HCT116 (cell line): Measurements from ENCODE around the gene C1S. TPM values are rescaled to one million over a fixed set of nuclear protein-coding genes. Genes with fewer than 3 reads are reported as not detected.

Experiments used
- ATAC-seq: fragments of 200-7000 bp; cut with Tn5 transposase; 2 replicates; pipeline ENCODE4 v1.9.1; 2020; ENCODE audit warnings: mild to moderate bottlenecking, moderate library complexity
- BruUV-seq: library from RNA; stranded (reverse); fragments of 400-500 nt; replicated peaks from 2 replicates; lab custom pipeline; 2021; lab: Mats Ljungman, UMichigan
- CTCF ChIA-PET: fragments of 300-600 bp; sonication (Branson Sonifier 250); formaldehyde crosslinking; loops from one replicate; lab custom pipeline; 2021; ENCODE audit warnings: antibody characterized with exemption; lab: Charles Lee
- POLR2A ChIA-PET: fragments of 300-600, 350-600 bp; sonication (Branson Sonifier 250); formaldehyde crosslinking; loops from one replicate; lab custom pipeline; 2021; ENCODE audit warnings: antibody characterized with exemption; lab: Charles Lee
- RAD21 ChIA-PET, 2 experiments: fragments of 300-600 bp; sonication (Branson Sonifier 250); formaldehyde crosslinking; loops; one replicate each; lab custom pipeline; 2023; ENCODE audit warnings: low total read pairs in 2 of 2; ENCODE audit not compliant: uncharacterized antibody in 2 of 2, unreplicated experiment in 2 of 2, low non-redundant PET in 1 of 2; lab: Charles Lee
- DNase-seq: peaks from one replicate; pipeline ENCODE4 v3.0.0-alpha.2; 2010; ENCODE audit warnings: low read depth, low spot score
- H2AFZ ChIP-seq: fragments of 200-600 bp; shearing (Covaris generic), sonication (generic); 2 replicates; pipeline ENCODE4 v1.6.1; 2017; ENCODE audit warnings: low read depth, mixed run types, mixed read lengths, antibody characterized with exemption, low read length; ENCODE audit not compliant: poor library complexity, severe bottlenecking
- H3K27ac ChIP-seq: 2 replicates; pipeline ENCODE4 v1.5.1; 2012; ENCODE audit warnings: low read depth, low read length
- H3K27me3 ChIP-seq: fragments of 200-600 bp; sonication (generic); 2 replicates; pipeline ENCODE4 v1.6.1; 2016; ENCODE audit warnings: mixed run types, low read length, mixed read lengths; ENCODE audit not compliant: insufficient read depth
- H3K36me3 ChIP-seq, 2 experiments: fragments of 200-500 bp in 1 of 2; fragments of 200-600 bp in 1 of 2; sonication (Bioruptor generic) in 1 of 2; sonication (generic) in 1 of 2; 2 replicates each; pipeline versions ENCODE4 v1.5.1 to v1.6.1; 2014 to 2016; ENCODE audit warnings: low read length in 2 of 2, inconsistent platforms in 1 of 2, mixed read lengths in 1 of 2, mixed run types in 1 of 2; ENCODE audit not compliant: insufficient read depth in 2 of 2, control insufficient read depth in 1 of 2
- H3K4me1 ChIP-seq, 2 experiments: fragments of 200-600 bp in 1 of 2; sonication (generic) in 1 of 2; 2 replicates each; pipeline versions ENCODE4 v1.5.1 to v1.6.1; 2012 to 2017; ENCODE audit warnings: low read length in 2 of 2, inconsistent platforms in 1 of 2, mild to moderate bottlenecking in 1 of 2, mixed read lengths in 1 of 2, mixed run types in 1 of 2, moderate library complexity in 1 of 2; ENCODE audit not compliant: insufficient read depth in 2 of 2, control insufficient read depth in 1 of 2
- H3K4me2 ChIP-seq: fragments of 200-600 bp; sonication (generic); 2 replicates; pipeline ENCODE4 v1.6.1; 2017; ENCODE audit warnings: mixed run types, low read length, mixed read lengths
- H3K4me3 ChIP-seq, 2 experiments: fragments of 200-600 bp in 1 of 2; sonication (generic) in 1 of 2; replicated peaks in 1 of 2; 2 replicates each; pipeline ENCODE4 v1.5.1; 2011 to 2016; ENCODE audit warnings: low read length in 2 of 2, control low read depth in 1 of 2, low read depth in 1 of 2, mild to moderate bottlenecking in 1 of 2, mixed read lengths in 1 of 2, mixed run types in 1 of 2
- H3K79me2 ChIP-seq: fragments of 200-600 bp; sonication (generic); 2 replicates; pipeline ENCODE4 v1.6.1; 2017; ENCODE audit warnings: mild to moderate bottlenecking, mixed run types, low read length, moderate library complexity, mixed read lengths; ENCODE audit not compliant: insufficient read depth
- H3K9ac ChIP-seq: fragments of 200-600 bp; sonication (generic); 2 replicates; pipeline ENCODE4 v1.6.1; 2016; ENCODE audit warnings: low read length, mixed read lengths
- H3K9me2 ChIP-seq: fragments of 200-600 bp; sonication (generic), shearing (Covaris generic); 2 replicates; pipeline ENCODE4 v1.6.1; 2017; ENCODE audit warnings: mixed run types, mild to moderate bottlenecking, moderate library complexity; ENCODE audit not compliant: insufficient read depth
- H3K9me3 ChIP-seq, 2 experiments: fragments of 200-500 bp in 1 of 2; fragments of 200-600 bp in 1 of 2; sonication (Bioruptor generic) in 1 of 2; sonication (generic) in 1 of 2; 2 replicates each; pipeline ENCODE4 v1.6.1; 2014 to 2017; ENCODE audit warnings: low read length in 2 of 2, mixed read lengths in 2 of 2, inconsistent platforms in 1 of 2, low read depth in 1 of 2, mild to moderate bottlenecking in 1 of 2, mixed run types in 1 of 2, moderate library complexity in 1 of 2; ENCODE audit not compliant: control insufficient read depth in 1 of 2, insufficient read depth in 1 of 2
- H4K20me1 ChIP-seq: fragments of 200-600 bp; sonication (generic), shearing (Covaris generic); 2 replicates; pipeline ENCODE4 v1.6.1; 2017; ENCODE audit warnings: mixed run types, mild to moderate bottlenecking, moderate library complexity; ENCODE audit not compliant: insufficient read depth
- CBX3 ChIP-seq: IDR thresholded peaks from 2 replicates; pipeline ENCODE4 v1.6.1; 2012; ENCODE audit warnings: low read depth
- CTCF ChIP-seq, 3 experiments: fragments of 200-600 bp in 1 of 3; sonication (generic) in 1 of 3; IDR thresholded peaks in 2 of 3; conservative IDR thresholded peaks in 1 of 3; 2 replicates each; pipeline ENCODE4 v1.5.1; 2012 to 2017; ENCODE audit warnings: low read depth in 2 of 3, low read length in 2 of 3, antibody characterized with exemption in 1 of 3, borderline replicate concordance in 1 of 3, control low read depth in 1 of 3, mild to moderate bottlenecking in 1 of 3, mixed read lengths in 1 of 3, mixed run types in 1 of 3, moderate library complexity in 1 of 3; ENCODE audit not compliant: insufficient read depth in 1 of 3
- REST ChIP-seq: IDR thresholded peaks from 2 replicates; pipeline ENCODE4 v1.6.1; 2012; ENCODE audit warnings: low read depth
- SP1 ChIP-seq: IDR thresholded peaks from 2 replicates; pipeline ENCODE4 v1.6.1; 2012; ENCODE audit warnings: low read depth
- YY1 ChIP-seq: IDR thresholded peaks from 2 replicates; pipeline ENCODE4 v1.6.1; 2011; ENCODE audit warnings: low read length, low read depth, moderate library complexity, mild to moderate bottlenecking; ENCODE audit not compliant: insufficient replicate concordance; ENCODE audit errors: extremely low read depth
- intact Hi-C: fragments of 100-400 bp; cut with micrococcal nuclease; formaldehyde crosslinking; loops from 2 replicates; pipeline ENCODE4 v1.10.0; 2022
- total RNA-seq: library from RNA; stranded (reverse); gene quantifications from one replicate; pipeline ENCODE4 v1.2.1, GENCODE V29; 2021; ENCODE audit not compliant: unreplicated experiment

Gene C1S
- total RNA-seq, 1 experiment from 2014 or later: 2.4 TPM

- Histone ChIP-seq H3K4me2 (no peak overlapping the region), H3K9me2 (no peaks in the 10 kb centered on the region), H3K9me3 (peaks cover 7 to 9% of the 10 kb centered on the region in 2 experiments; a peak in 1 of 4 replicates), H3K27me3 (no peaks in the 10 kb centered on the region), H3K27ac (no peak overlapping the region), H3K4me3 (no peak overlapping the region), H3K9ac (no peak overlapping the region), H2AFZ (no peak overlapping the region), H3K79me2 (peaks cover 6% of the 10 kb centered on the region; the same call in 1 of the 2 replicates), H4K20me1 (no peaks in the 10 kb centered on the region), H3K36me3 (peaks cover 6 to 9% of the 10 kb centered on the region in 2 experiments; a peak in 2 of 4 replicates), H3K4me1 (no peaks in the 10 kb centered on the region)
- CTCF ChIA-PET: no interaction called here
- ATAC-seq (no peak), DNase-seq (no peak)
- TF ChIP-seq CTCF (IDR thresholded peaks at IDR 0.05 in 2 of 3, conservative IDR thresholded peaks at IDR 0.05 in 1 of 3; ENCODE audit: borderline replicate concordance in 1 of 3, insufficient read depth in 1 of 3, low read depth in 2 of 3, low read length in 2 of 3) (no peak), SP1 (no peak), REST (no peak), YY1 (no peak), CBX3 (no peak)
- RAD21 ChIA-PET: no interaction called here
- POLR2A ChIA-PET: no interaction called here
- BruUV-seq: no TSS peak
- intact Hi-C loops: no loop called here
Measured at GRCh38 chr12:7101694-7102131, 41.2 kb downstream of the C1S start.
